GM19328 (cell line): ENCODE data around the gene BOC.

Experiments used
- ATAC-seq: cut with Tn5 transposase; IDR thresholded peaks from one replicate; pipeline ENCODE4 v1.9.1; 2021; ENCODE audit warnings: mild to moderate bottlenecking, moderate library complexity; ENCODE audit not compliant: unreplicated experiment

The BOC gene

GRCh38 chr3:113283306-113283705 is 71.9 kb downstream of the BOC start:
- no peak for ATAC-seq

GRCh38 chr3:113284453-113285050 is 73.2 kb downstream of the BOC start:
- ATAC-seq: no peak

- ATAC-seq: no peak
Measured at GRCh38 chr3:113285226-113285625, 73.9 kb downstream of the BOC start.

GRCh38 chr3:113285741-113286140 is 74.4 kb downstream of the BOC start:
- no peak for ATAC-seq

- no peak for ATAC-seq
Measured at GRCh38 chr3:113286524-113286923, 75.2 kb downstream of the BOC start.

- ATAC-seq: no peak
Measured at GRCh38 chr3:113287111-113287802, 75.9 kb downstream of the BOC start.

- no peak for ATAC-seq
Measured at GRCh38 chr3:113287803-113288648, 76.7 kb downstream of the BOC start.

GRCh38 chr3:113288881-113289280 is 77.5 kb downstream of the BOC start:
- no peak for ATAC-seq

GRCh38 chr3:113291572-113291971 is 80.2 kb downstream of the BOC start:
- no peak for ATAC-seq

- no peak for ATAC-seq
Measured at GRCh38 chr3:113292933-113293332, 81.6 kb downstream of the BOC start.

- ATAC-seq: no peak
Measured at GRCh38 chr3:113293348-113293747, 82.0 kb downstream of the BOC start.

GRCh38 chr3:113295463-113295862 is 84.1 kb downstream of the BOC start:
- no peak for ATAC-seq

GRCh38 chr3:113297287-113297686 is 85.9 kb downstream of the BOC start:
- no peak for ATAC-seq

- ATAC-seq: no peak
Measured at GRCh38 chr3:113297841-113298240, 86.5 kb downstream of the BOC start.

GRCh38 chr3:113300596-113300995 is 89.2 kb downstream of the BOC start:
- no peak for ATAC-seq

- ATAC-seq: no peak
Measured at GRCh38 chr3:113304102-113304501, 92.7 kb downstream of the BOC start.

- ATAC-seq: no peak
Measured at GRCh38 chr3:113304856-113305540, 93.6 kb downstream of the BOC start.

GRCh38 chr3:113310960-113311359 is 99.6 kb downstream of the BOC start:
- no peak for ATAC-seq

GRCh38 chr3:113312416-113312815 is 101.1 kb downstream of the BOC start:
- no peak for ATAC-seq

- ATAC-seq: no peak
Measured at GRCh38 chr3:113314923-113315322, 103.6 kb downstream of the BOC start.

GRCh38 chr3:113329757-113330156 is 118.4 kb downstream of the BOC start:
- ATAC-seq: no peak
